ENCODE measurements around the gene TRERF1. TPM values are rescaled to one million over a fixed set of nuclear protein-coding genes. Genes with fewer than 3 reads are reported as not detected.
"Not testable (repeated sequence)": the region's sequence is repeated elsewhere in the genome, so short reads cannot be mapped to it uniquely, and the experiment has no call there.

TRERF1 gene
- polyA plus RNA-seq, 1 donor (not counting 4 experiments of a cell fraction or from before 2014, with no cell fraction given), result 4.8 TPM

- no peak for DNase-seq (ENCODE audit: low read depth, low spot score)
- peak overlapping the region; percentile 69 to 94 (median 80) for H3K4me3 ChIP-seq (ENCODE audit: control insufficient read depth in 2 of 3, extremely low read depth in 1 of 3, insufficient read depth in 2 of 3, low read depth in 1 of 3, low read length in 3 of 3)
- TF ChIP-seq, protein P1, sequence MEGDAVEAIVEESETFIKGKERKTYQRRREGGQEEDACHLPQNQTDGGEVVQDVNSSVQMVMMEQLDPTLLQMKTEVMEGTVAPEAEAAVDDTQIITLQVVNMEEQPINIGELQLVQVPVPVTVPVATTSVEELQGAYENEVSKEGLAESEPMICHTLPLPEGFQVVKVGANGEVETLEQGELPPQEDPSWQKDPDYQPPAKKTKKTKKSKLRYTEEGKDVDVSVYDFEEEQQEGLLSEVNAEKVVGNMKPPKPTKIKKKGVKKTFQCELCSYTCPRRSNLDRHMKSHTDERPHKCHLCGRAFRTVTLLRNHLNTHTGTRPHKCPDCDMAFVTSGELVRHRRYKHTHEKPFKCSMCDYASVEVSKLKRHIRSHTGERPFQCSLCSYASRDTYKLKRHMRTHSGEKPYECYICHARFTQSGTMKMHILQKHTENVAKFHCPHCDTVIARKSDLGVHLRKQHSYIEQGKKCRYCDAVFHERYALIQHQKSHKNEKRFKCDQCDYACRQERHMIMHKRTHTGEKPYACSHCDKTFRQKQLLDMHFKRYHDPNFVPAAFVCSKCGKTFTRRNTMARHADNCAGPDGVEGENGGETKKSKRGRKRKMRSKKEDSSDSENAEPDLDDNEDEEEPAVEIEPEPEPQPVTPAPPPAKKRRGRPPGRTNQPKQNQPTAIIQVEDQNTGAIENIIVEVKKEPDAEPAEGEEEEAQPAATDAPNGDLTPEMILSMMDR (optimal IDR thresholded peaks at IDR 0.05 in 1 of 3, IDR thresholded peaks at IDR 0.05 in 1 of 3, conservative IDR thresholded peaks at IDR 0.05 in 1 of 3; ENCODE audit: extremely low read depth in 1 of 3, insufficient read depth in 2 of 3, low read length in 3 of 3), result no peak
- no peak for TF ChIP-seq EZH2 (IDR thresholded peaks at IDR 0.05; ENCODE audit: low read length)
- no peaks in the 10 kb centered on the region for H3K9me3 ChIP-seq (ENCODE audit: control insufficient read depth, low read depth, low read length)
- H3K4me1 ChIP-seq (ENCODE audit: control insufficient read depth, extremely low read depth, insufficient read depth, low read length), result peaks cover 45% of the 10 kb centered on the region
- FAIRE-seq, result no peak
- H3K27me3 ChIP-seq (ENCODE audit: control insufficient read depth, extremely low read depth, insufficient read depth, low read length), result no peaks in the 10 kb centered on the region
- peak overlapping the region; percentile 90 for H3K27ac ChIP-seq (ENCODE audit: control insufficient read depth, insufficient read depth, low read length)
- peaks cover 32% of the 10 kb centered on the region for H3K79me2 ChIP-seq (ENCODE audit: control insufficient read depth, insufficient read depth, low read length)
- dilution Hi-C loops (cut with MboI; ENCODE audit: extremely low pct_ligation_motif_present, low sequenced_read_pairs), result no loop called here
- peak overlapping the region; percentile 92 for H3K9ac ChIP-seq (ENCODE audit: control insufficient read depth, extremely low read depth, insufficient read depth, low read length)
- H2AFZ ChIP-seq (ENCODE audit: control insufficient read depth, low read length), result no peak overlapping the region
- no peaks in the 10 kb centered on the region for H3K9me1 ChIP-seq (ENCODE audit: control insufficient read depth, extremely low read depth, insufficient read depth, low read length)
- H4K20me1 ChIP-seq (ENCODE audit: control insufficient read depth, extremely low read depth, insufficient read depth, low read length), result no peaks in the 10 kb centered on the region
- peaks cover 0 to 10% of the 10 kb centered on the region in 2 experiments for H3K36me3 ChIP-seq (ENCODE audit: control insufficient read depth in 2 of 2, extremely low read depth in 1 of 2, insufficient read depth in 2 of 2, low read length in 2 of 2)
- H3K4me2 ChIP-seq (ENCODE audit: control insufficient read depth, extremely low read depth, insufficient read depth, low read depth, low read length), result peak overlapping the region; percentile 83
These were observed 234.6 kb downstream of the TRERF1 start for GRCh38 chr6:42217157-42217518.

DNA sequence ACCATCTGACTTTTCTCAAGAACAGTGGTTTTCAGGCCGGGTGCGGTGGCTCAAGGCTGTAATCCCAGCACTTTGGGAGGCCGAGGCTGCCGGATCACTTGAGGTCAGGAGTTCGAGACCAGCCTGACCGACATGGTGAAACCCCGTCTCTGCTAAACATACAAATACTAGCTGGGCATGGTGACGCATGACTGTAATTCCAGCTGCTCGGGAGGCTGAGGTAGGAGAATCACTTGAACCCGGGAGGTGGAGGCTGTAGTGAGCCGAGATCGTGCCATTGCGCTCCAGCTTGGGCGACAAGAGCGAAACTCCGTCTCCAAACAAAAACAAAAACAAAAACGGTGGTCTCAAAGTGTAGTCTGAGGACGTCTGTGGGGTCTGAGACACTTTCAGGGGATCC, 235.2 kb downstream of the TRERF1 start:
- Histone ChIP-seq H3K4me2 (ENCODE audit: control insufficient read depth, extremely low read depth, insufficient read depth, low read depth, low read length) (peak overlapping the region; percentile 83), H3K79me2 (ENCODE audit: control insufficient read depth, insufficient read depth, low read length) (peaks cover 32% of the 10 kb centered on the region), H3K36me3 (ENCODE audit: control insufficient read depth in 2 of 2, extremely low read depth in 1 of 2, insufficient read depth in 2 of 2, low read length in 2 of 2) (peaks cover 3 to 11% of the 10 kb centered on the region in 2 experiments), H3K9ac (ENCODE audit: control insufficient read depth, extremely low read depth, insufficient read depth, low read length) (peak overlapping the region; percentile 92), H3K4me3 (ENCODE audit: control insufficient read depth in 2 of 3, extremely low read depth in 1 of 3, insufficient read depth in 2 of 3, low read depth in 1 of 3, low read length in 3 of 3) (peak overlapping the region in 2 of 3 experiments; percentile 80 to 94), H3K4me1 (ENCODE audit: control insufficient read depth, extremely low read depth, insufficient read depth, low read length) (peaks cover 39% of the 10 kb centered on the region)
- H2AFZ ChIP-seq (ENCODE audit: control insufficient read depth, low read length); DNase-seq (ENCODE audit: low read depth, low spot score); FAIRE-seq; H3K27ac ChIP-seq (ENCODE audit: control insufficient read depth, insufficient read depth, low read length); H4K20me1 ChIP-seq (ENCODE audit: control insufficient read depth, extremely low read depth, insufficient read depth, low read length); H3K27me3 ChIP-seq (ENCODE audit: control insufficient read depth, extremely low read depth, insufficient read depth, low read length); H3K9me1 ChIP-seq (ENCODE audit: control insufficient read depth, extremely low read depth, insufficient read depth, low read length); H3K9me3 ChIP-seq (ENCODE audit: control insufficient read depth, low read depth, low read length); dilution Hi-C loops (cut with MboI; ENCODE audit: extremely low pct_ligation_motif_present, low sequenced_read_pairs): not testable (repeated sequence)

GRCh38 chr6:42212442-42212841, 239.3 kb downstream of the TRERF1 start:
- dilution Hi-C loops (cut with MboI; ENCODE audit: extremely low pct_ligation_motif_present, low sequenced_read_pairs), result no loop called here
- Histone ChIP-seq H3K27me3 (ENCODE audit: control insufficient read depth, extremely low read depth, insufficient read depth, low read length) (no peaks in the 10 kb centered on the region), H3K27ac (ENCODE audit: control insufficient read depth, insufficient read depth, low read length) (peak overlapping the region; percentile 24), H3K4me2 (ENCODE audit: control insufficient read depth, extremely low read depth, insufficient read depth, low read depth, low read length) (peak overlapping the region; percentile 19), H4K20me1 (ENCODE audit: control insufficient read depth, extremely low read depth, insufficient read depth, low read length) (no peaks in the 10 kb centered on the region), H3K79me2 (ENCODE audit: control insufficient read depth, insufficient read depth, low read length) (peaks cover 30% of the 10 kb centered on the region), H3K9ac (ENCODE audit: control insufficient read depth, extremely low read depth, insufficient read depth, low read length) (no peak overlapping the region), H3K4me3 (ENCODE audit: control insufficient read depth in 2 of 3, extremely low read depth in 1 of 3, insufficient read depth in 2 of 3, low read depth in 1 of 3, low read length in 3 of 3) (no peak overlapping the region), H3K36me3 (ENCODE audit: control insufficient read depth in 2 of 2, extremely low read depth in 1 of 2, insufficient read depth in 2 of 2, low read length in 2 of 2) (peaks cover 16 to 31% of the 10 kb centered on the region in 2 experiments), H3K4me1 (ENCODE audit: control insufficient read depth, extremely low read depth, insufficient read depth, low read length) (peaks cover 29% of the 10 kb centered on the region), H3K9me1 (ENCODE audit: control insufficient read depth, extremely low read depth, insufficient read depth, low read length) (no peaks in the 10 kb centered on the region), H2AFZ (ENCODE audit: control insufficient read depth, low read length) (no peak overlapping the region), H3K9me3 (ENCODE audit: control insufficient read depth, low read depth, low read length) (no peaks in the 10 kb centered on the region)
- DNase-seq (ENCODE audit: low read depth, low spot score) (no peak), FAIRE-seq (peak; percentile 29)
- TF ChIP-seq, protein P1 (optimal IDR thresholded peaks at IDR 0.05 in 1 of 3, IDR thresholded peaks at IDR 0.05 in 1 of 3, conservative IDR thresholded peaks at IDR 0.05 in 1 of 3; ENCODE audit: extremely low read depth in 1 of 3, insufficient read depth in 2 of 3, low read length in 3 of 3), result no peak
- TF ChIP-seq EZH2 (IDR thresholded peaks at IDR 0.05; ENCODE audit: low read length), result no peak

Measured in keratinocyte (primary cell).